Measurements from ENCODE around the gene USP36. TPM values are rescaled to one million over a fixed set of nuclear protein-coding genes. Genes with fewer than 3 reads are reported as not detected.

Gene USP36
- total RNA-seq, 2 donors from 2014 or later, result 82.2 to 88.1 TPM

- ATAC-seq, result peak; percentile 37 to 52
- no peaks in the 10 kb centered on the region for H3K9me3 Mint-ChIP-seq
- H3K36me3 Mint-ChIP-seq, result peaks cover 35 to 41% of the 10 kb centered on the region in 2 donors
- peak overlapping the region; percentile 78 to 86 for H3K27ac Mint-ChIP-seq
- DNase-seq (ENCODE audit: low spot score in 2 of 2), result no peak
Measured at GRCh38 chr17:78806451-78806850, 34.2 kb downstream of the USP36 start.

GRCh38 chr17:78805301-78805700 is 35.3 kb downstream of the USP36 start:
- peak; percentile 92 to 96 for ATAC-seq
- Mint-ChIP-seq H3K36me3 (peaks cover 31 to 41% of the 10 kb centered on the region in 2 donors), H3K27ac (peak overlapping the region; percentile 85 to 86), H3K9me3 (no peaks in the 10 kb centered on the region)
- DNase-seq (ENCODE audit: low spot score in 2 of 2), result peak; percentile 47 to 76

DNA sequence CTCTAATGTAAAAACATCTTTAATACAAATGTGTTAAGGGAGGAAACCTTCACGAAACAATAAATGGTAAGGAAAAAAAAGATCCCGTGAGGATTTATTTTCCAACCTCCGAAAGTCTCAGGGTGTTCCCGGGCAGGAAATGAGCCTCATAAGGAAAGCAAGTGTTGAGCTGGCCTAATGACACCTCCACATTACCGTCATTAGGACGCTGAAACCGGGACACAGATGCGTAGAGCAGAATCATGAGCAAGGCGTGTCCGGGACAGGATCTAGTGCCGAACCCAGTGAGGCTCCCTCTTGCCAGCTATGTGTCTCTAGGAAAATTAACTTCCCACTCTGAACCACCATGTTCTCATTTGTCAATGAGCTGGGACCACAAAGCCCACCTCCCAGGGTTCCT is 35.8 kb downstream of the USP36 start:
- DNase-seq (ENCODE audit: low spot score in 2 of 2), result no peak

DNA sequence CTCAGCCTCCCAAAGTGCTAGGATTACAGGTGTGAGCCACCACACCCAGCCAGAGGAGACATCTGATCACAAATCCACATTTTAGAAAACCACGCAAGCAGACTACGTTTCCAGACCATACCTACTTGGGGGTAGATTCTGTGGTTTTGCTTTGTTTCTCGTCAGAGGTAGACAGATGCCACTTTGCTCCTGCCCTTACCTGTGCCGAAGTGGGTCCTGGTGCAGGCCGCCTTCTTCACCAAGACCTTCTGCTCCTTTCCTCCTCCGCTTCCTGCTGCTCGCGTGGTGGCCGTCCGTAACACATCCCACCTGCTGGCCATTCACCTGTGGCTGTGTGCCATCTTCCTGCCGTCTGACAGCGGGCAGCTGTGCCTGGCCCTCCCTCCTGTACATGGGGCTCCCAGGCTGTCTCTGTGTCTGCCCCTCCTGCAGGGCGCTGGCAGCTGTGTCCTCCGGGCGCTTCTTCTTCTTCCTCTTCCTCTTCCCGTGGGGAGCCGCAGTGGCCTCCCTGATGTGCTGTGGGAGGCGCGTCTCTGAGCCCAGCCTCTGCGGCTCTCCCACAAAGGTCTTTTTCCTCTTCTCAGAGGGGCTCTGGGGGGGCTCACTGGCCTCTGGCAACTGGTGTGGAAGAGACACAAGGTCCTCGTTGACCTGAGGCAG is 37.3 kb downstream of the USP36 start:
- ATAC-seq (no peak), DNase-seq (ENCODE audit: low spot score in 2 of 2) (no peak)
- Mint-ChIP-seq H3K27ac (peak overlapping the region; percentile 69 to 87), H3K9me3 (no peaks in the 10 kb centered on the region), H3K36me3 (peaks cover 31 to 45% of the 10 kb centered on the region in 2 donors)

More for the DNA sequence above, 35.8 kb downstream of the USP36 start:
- Mint-ChIP-seq H3K36me3 (peaks cover 31 to 41% of the 10 kb centered on the region in 2 donors), H3K9me3 (no peaks in the 10 kb centered on the region), H3K27ac (peak overlapping the region; percentile 85 to 86)
- peak; percentile 18 to 47 for ATAC-seq

DNA sequence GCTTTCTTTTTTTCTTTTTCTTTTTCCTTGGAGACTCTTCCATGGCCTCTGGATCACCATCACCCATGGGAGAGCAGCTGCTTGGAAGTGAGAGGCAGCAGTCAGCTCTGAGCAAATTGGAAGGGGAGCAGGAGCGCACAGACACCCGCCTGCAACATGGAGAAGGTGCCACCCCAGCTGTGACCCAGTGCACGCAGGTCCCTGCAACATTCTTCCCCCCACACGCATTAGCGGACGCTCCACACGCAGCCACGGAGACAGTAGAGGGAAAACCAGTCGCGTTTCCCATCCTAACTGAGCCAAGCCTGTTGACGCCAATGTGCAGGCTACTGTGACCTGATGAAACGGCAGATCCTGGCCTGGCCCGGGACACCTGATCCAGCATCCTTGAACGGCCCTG is 38.2 kb downstream of the USP36 start:
- H3K36me3 Mint-ChIP-seq, result peaks cover 31 to 51% of the 10 kb centered on the region in 2 donors
- H3K9me3 Mint-ChIP-seq, result no peaks in the 10 kb centered on the region
- no peak for ATAC-seq
- peak overlapping the region in 1 of 2 donors; percentile 69 for H3K27ac Mint-ChIP-seq
- no peak for DNase-seq (ENCODE audit: low spot score in 2 of 2)

- Mint-ChIP-seq H3K36me3 (peaks cover 31 to 51% of the 10 kb centered on the region in 2 donors), H3K9me3 (no peaks in the 10 kb centered on the region), H3K27ac (peak overlapping the region; percentile 47 to 75)
- no peak for DNase-seq (ENCODE audit: low spot score in 2 of 2)
- ATAC-seq, result no peak
Measured at GRCh38 chr17:78802008-78802407, 38.6 kb downstream of the USP36 start.

DNA sequence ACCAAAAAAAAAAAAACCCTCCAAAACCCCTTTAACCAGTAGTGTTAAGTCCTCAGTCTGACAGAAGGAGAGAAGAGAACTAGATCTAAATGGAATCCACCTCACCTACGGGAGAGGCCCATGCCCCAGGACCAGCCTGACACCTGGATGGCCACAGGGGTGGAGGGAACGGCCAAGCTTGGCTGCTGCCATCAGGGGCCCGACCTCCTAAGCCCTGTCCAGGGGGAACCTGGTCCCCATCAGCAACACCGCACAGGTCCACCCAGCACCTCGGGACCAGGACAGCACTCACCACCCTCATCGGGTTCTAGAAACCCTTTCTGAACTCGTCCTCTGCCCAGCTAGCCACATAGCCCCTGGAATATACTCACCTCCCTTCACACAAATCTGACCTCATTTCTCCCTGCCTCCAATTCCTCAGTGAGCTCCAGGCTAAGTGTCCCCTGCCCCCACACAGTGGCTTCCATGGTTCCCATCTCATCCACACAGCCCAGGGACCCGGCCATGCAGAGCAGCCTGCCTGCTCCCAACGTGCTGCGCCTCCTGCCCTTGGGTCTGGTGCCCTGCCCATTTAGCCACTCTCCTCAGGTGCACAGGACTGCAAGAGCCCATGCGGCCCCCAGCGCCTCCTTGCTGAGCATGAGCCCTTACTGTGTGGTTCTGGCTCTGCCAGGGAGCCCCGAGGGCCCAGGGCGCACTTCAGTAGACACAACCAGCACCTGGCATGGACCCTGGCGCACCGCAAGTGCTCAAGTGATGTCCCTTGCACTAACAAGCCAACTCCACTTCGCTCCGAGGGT is 40.3 kb downstream of the USP36 start:
- Mint-ChIP-seq H3K9me3 (no peaks in the 10 kb centered on the region), H3K36me3 (peaks cover 15 to 35% of the 10 kb centered on the region in 2 donors), H3K27ac (peak overlapping the region; percentile 73 to 96)
- ATAC-seq (no peak), DNase-seq (ENCODE audit: low spot score in 2 of 2) (no peak)

- H3K9me3 Mint-ChIP-seq, result no peaks in the 10 kb centered on the region
- ATAC-seq (peak; percentile 42 to 57), DNase-seq (ENCODE audit: low spot score in 2 of 2) (no peak)
- peaks cover 9 to 36% of the 10 kb centered on the region in 2 donors for H3K36me3 Mint-ChIP-seq
- H3K27ac Mint-ChIP-seq, result peak overlapping the region; percentile 73 to 92
Measured at GRCh38 chr17:78798695-78799559, 41.7 kb downstream of the USP36 start.

DNA sequence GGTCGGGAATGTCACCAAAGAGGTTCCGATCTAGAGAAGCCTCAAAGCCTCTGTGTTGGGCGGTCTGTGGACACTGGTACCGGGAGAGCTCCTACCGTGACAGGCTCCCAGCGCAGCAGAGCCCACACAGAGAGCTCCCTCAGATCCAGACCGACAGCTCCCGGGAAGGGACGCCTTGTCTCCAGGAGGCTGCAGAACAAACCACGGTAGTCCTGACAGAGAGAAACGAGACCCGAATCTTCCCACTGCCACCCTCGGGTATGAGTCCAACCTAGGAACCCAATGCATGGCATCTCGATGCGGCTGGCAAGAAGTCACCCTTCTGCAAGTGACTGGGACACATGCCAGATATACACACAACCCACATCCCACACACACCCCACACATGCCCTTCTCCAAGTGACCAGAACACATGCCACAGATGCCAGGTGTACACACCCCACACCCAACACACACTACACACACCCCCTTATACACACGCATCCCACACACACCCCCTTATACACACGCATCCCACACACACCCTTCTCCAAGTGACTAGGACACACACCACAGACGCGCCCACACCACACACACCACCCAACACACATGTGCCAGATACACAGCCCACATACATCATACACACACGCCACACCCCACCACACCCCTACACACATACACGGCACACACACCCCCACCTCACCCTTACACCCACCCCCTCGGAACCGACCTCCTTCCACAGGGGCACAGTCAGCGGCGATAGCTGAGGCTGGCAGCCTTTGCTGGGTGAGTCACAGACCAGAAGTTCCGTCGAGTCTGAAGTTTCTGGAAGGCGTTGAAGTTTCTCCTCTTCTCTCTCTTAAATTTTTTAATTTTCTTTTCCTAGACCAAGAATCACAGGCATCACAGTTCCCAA is 42.7 kb downstream of the USP36 start:
- H3K36me3 Mint-ChIP-seq, result peaks cover 9 to 35% of the 10 kb centered on the region in 2 donors

DNA sequence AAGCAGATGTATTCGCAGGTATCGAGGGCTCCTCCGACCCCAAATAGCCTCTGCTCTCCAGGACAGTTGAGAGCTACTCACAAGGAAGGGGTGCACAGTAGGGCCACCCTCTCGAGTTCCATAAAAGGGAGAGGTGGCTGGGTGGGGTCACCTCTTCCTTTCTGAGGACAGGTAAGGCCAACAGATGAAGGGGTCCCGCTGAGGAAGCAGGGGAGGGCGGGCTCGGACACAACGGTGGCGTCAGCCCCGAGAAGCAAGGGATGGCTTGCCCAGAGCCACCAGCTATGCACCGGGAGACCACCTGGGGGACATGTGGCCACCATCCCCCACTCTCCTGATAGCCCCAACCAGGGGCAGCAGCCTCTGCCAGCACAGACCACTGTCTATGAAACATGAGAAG is 43.4 kb downstream of the USP36 start:
- H3K36me3 Mint-ChIP-seq, result peaks cover 9 to 33% of the 10 kb centered on the region in 2 donors
- no peak for DNase-seq (ENCODE audit: low spot score in 2 of 2)
- no peak for ATAC-seq
- no peak overlapping the region for H3K27ac Mint-ChIP-seq
- no peaks in the 10 kb centered on the region for H3K9me3 Mint-ChIP-seq

More for the DNA sequence above, 42.7 kb downstream of the USP36 start:
- peak overlapping the region; percentile 45 to 73 for H3K27ac Mint-ChIP-seq
- H3K9me3 Mint-ChIP-seq, result no peaks in the 10 kb centered on the region
- ATAC-seq (no peak), DNase-seq (ENCODE audit: low spot score in 2 of 2) (no peak)

DNA sequence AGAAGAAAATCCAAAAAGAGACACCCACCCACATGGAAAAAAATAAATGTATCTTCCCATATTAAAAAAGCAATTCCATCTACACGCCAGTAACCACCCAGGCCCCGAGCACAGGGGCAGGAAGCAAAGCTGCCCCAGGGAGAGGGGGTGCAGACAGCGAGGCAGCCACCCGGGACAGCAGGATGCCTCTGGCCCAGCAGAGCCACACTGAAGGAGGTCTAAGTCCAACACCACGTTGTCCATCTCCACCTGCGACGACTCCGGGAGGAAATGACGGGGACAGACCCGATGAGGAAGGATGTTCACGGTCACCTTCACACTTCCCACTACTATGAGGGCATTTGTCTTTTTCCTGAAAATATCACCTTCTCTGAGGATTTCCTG is 44.1 kb downstream of the USP36 start:
- peak overlapping the region in 1 of 2 donors; percentile 27 for H3K27ac Mint-ChIP-seq
- DNase-seq (ENCODE audit: low spot score in 2 of 2), result no peak
- H3K36me3 Mint-ChIP-seq, result peaks cover 9 to 39% of the 10 kb centered on the region in 2 donors
- no peaks in the 10 kb centered on the region for H3K9me3 Mint-ChIP-seq
- no peak for ATAC-seq

- Mint-ChIP-seq H3K9me3 (no peaks in the 10 kb centered on the region), H3K36me3 (peaks cover 9 to 39% of the 10 kb centered on the region in 2 donors), H3K27ac (peak overlapping the region in 1 of 2 donors; percentile 27)
- no peak for DNase-seq (ENCODE audit: low spot score in 2 of 2)
- no peak for ATAC-seq
Measured at GRCh38 chr17:78795861-78796516, 44.6 kb downstream of the USP36 start.

DNA sequence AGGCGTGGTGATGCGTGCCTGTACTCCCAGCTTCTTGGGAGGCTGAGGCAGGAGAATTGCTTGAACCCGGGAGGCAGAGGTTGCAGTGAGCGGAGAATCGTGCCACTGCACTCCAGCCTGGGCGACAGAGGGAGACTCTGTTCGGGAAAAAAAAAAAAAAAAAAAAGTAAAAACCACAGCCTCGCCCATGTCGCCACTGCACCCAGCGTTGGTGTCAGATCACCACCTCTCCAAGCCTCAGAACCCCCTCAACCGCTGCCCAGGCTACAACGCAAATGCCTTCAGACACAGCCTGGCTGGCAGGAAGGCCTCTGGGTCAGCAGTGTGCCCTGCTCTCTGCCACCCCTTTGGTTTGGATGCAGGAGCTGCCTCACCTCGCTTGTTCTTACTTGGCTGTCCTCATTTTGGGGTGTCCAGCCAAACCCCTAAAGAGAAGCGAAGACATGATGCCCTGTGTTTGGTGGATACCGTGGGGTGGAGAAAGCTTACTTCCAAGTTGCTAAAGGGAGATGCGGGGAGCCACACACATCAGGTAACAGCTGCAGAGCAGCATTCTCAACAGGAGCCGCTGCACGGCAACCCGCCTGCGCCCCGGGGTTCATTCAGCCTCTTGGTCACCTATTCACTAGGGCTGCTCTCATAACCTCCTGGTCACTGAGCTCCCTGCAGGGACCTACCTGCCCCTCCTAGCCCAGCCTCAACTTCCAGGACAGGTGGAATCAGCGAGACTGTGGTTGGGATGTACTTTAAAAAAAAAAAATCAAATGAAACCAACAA is 45.6 kb downstream of the USP36 start:
- Mint-ChIP-seq H3K36me3 (peaks cover 9 to 39% of the 10 kb centered on the region in 2 donors), H3K9me3 (no peaks in the 10 kb centered on the region), H3K27ac (peak overlapping the region in 1 of 2 donors; percentile 84)
- no peak for ATAC-seq
- no peak for DNase-seq (ENCODE audit: low spot score in 2 of 2)

GRCh38 chr17:78794399-78794798 is 46.2 kb downstream of the USP36 start:
- H3K36me3 Mint-ChIP-seq, result peaks cover 9 to 39% of the 10 kb centered on the region in 2 donors
- H3K27ac Mint-ChIP-seq, result peak overlapping the region in 1 of 2 donors; percentile 90

DNA sequence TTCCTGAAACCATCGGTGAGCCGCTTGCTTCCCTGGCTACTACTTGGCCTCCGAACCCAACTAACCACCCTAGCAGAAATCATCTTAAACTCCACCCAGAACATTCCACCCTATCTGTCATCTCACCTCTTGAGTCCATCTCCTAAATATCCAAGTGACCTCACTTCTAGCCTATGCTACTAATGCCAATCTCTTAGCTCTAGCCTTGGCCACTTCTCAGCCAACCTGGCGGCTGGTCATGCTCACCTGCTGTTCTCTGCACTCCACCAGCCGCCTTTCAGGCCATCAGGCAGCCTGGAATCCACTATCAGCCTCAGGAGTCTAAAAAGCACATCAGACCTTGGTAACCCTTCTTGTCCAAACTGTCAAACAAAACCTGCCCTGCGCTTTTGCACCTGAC is 46.6 kb downstream of the USP36 start:
- Mint-ChIP-seq H3K27ac (peak overlapping the region in 1 of 2 donors; percentile 90), H3K9me3 (no peaks in the 10 kb centered on the region), H3K36me3 (peaks cover 6 to 34% of the 10 kb centered on the region in 2 donors)
- ATAC-seq, result no peak
- no peak for DNase-seq (ENCODE audit: low spot score in 2 of 2)

More at GRCh38 chr17:78794399-78794798, 46.2 kb downstream of the USP36 start:
- H3K9me3 Mint-ChIP-seq, result no peaks in the 10 kb centered on the region
- DNase-seq (ENCODE audit: low spot score in 2 of 2), result no peak
- ATAC-seq, result no peak

Data from activated naive CD4-positive, alpha-beta T cell treated with anti-CD3 and anti-CD28 coated beads, Interleukin-2, amount 50 U/mL, for 72 hours (primary cell).